CD14-positive monocyte (primary cell): Measurements from ENCODE around the gene ROR1. TPM values are rescaled to one million over a fixed set of nuclear protein-coding genes. Genes with fewer than 3 reads are reported as not detected.

ENCODE experiments used
- DNase-seq, 3 donors: peaks; one replicate each; pipeline ENCODE4 v3.0.0-alpha.2; 2011 to 2022
- H2AFZ ChIP-seq: 2 replicates; pipeline ENCODE4 v1.6.0; 2012; ENCODE audit warnings: mild to moderate bottlenecking, low read depth, low read length, inconsistent platforms; ENCODE audit not compliant: insufficient read depth, poor library complexity, severe bottlenecking
- H3K27ac ChIP-seq, 2 donors: 1 replicate in 1 of 2; 2 replicates in 1 of 2; pipeline ENCODE4 v1.5.1; 2012 to 2013; ENCODE audit warnings: low read length in 2 of 2, control low read depth in 1 of 2, inconsistent platforms in 1 of 2, low read depth in 1 of 2, mild to moderate bottlenecking in 1 of 2
- H3K27me3 ChIP-seq, 2 donors: one replicate each; pipeline versions ENCODE4 v1.6.0 to v1.6.1; 2011 to 2013; ENCODE audit warnings: low read length in 2 of 2; ENCODE audit not compliant: control insufficient read depth in 2 of 2, insufficient read depth in 2 of 2
- H3K36me3 ChIP-seq, 2 donors: replicated peaks in 1 of 2; 1 replicate in 1 of 2; 2 replicates in 1 of 2; pipeline versions ENCODE4 v1.5.1 to v1.6.1; 2012 to 2013; ENCODE audit warnings: low read length in 2 of 2, control low read depth in 1 of 2, inconsistent platforms in 1 of 2, mild to moderate bottlenecking in 1 of 2; ENCODE audit not compliant: insufficient read depth in 2 of 2, control insufficient read depth in 1 of 2
- H3K4me1 ChIP-seq, 2 donors: 1 replicate in 1 of 2; 2 replicates in 1 of 2; pipeline versions ENCODE4 v1.5.1 to v1.6.1; 2012 to 2013; ENCODE audit warnings: low read length in 2 of 2, control low read depth in 1 of 2, inconsistent platforms in 1 of 2, mild to moderate bottlenecking in 1 of 2, moderate library complexity in 1 of 2; ENCODE audit not compliant: insufficient read depth in 2 of 2, control insufficient read depth in 1 of 2
- H3K4me2 ChIP-seq: replicated peaks from 2 replicates; pipeline ENCODE3; 2012; ENCODE audit warnings: low read length, moderate library complexity, mild to moderate bottlenecking; ENCODE audit not compliant: poor library complexity, severe bottlenecking; ENCODE audit errors: extremely low read depth
- H3K4me3 ChIP-seq, 3 experiments: fragments of 200-600 bp in 1 of 3; sonication (generic) in 1 of 3; replicated peaks in 1 of 3; 1 replicate in 2 of 3; 2 replicates in 1 of 3; pipeline ENCODE4 v1.5.1; 2011 to 2013; ENCODE audit warnings: low read length in 3 of 3, mild to moderate bottlenecking in 3 of 3, control low read depth in 2 of 3, low read depth in 2 of 3, inconsistent platforms in 1 of 3, moderate library complexity in 1 of 3
- H3K79me2 ChIP-seq: 2 replicates; pipeline ENCODE4 v1.6.0; 2012; ENCODE audit warnings: mild to moderate bottlenecking, control low read depth, inconsistent platforms, low read length, moderate library complexity; ENCODE audit not compliant: insufficient read depth
- H3K9ac ChIP-seq: 2 replicates; pipeline ENCODE4 v1.6.0; 2017; ENCODE audit warnings: low read length, mild to moderate bottlenecking; ENCODE audit not compliant: insufficient read depth, poor library complexity, severe bottlenecking
- H3K9me3 ChIP-seq, 2 donors: replicated peaks in 1 of 2; 1 replicate in 1 of 2; 2 replicates in 1 of 2; pipeline versions ENCODE4 v1.5.1 to v1.6.1; 2012 to 2013; ENCODE audit warnings: low read length in 2 of 2, control low read depth in 1 of 2; ENCODE audit not compliant: control insufficient read depth in 1 of 2, insufficient read depth in 1 of 2
- H4K20me1 ChIP-seq: 2 replicates; pipeline ENCODE4 v1.6.0; 2012; ENCODE audit warnings: mild to moderate bottlenecking, low read length, control low read depth, moderate library complexity; ENCODE audit not compliant: insufficient read depth
- H3K27ac Mint-ChIP-seq, 7 donors: one replicate each; pipeline ENCODE4 v1.8.0; 2020; ENCODE audit warnings: mild to moderate bottlenecking in 7 of 7, mixed read lengths in 7 of 7, moderate library complexity in 6 of 7, inconsistent platforms in 2 of 7
- H3K27me3 Mint-ChIP-seq, 3 donors: one replicate each; pipeline ENCODE4 v1.8.0; 2021 to 2022; ENCODE audit warnings: low read depth in 3 of 3, mild to moderate bottlenecking in 3 of 3, mixed read lengths in 3 of 3, moderate library complexity in 3 of 3, inconsistent platforms in 1 of 3
- H3K36me3 Mint-ChIP-seq, 2 donors: one replicate each; pipeline ENCODE4 v1.8.0; 2020; ENCODE audit warnings: mixed read lengths in 2 of 2, inconsistent platforms in 1 of 2, mild to moderate bottlenecking in 1 of 2
- H3K4me1 Mint-ChIP-seq: one replicate; pipeline ENCODE4 v1.8.0; 2020; ENCODE audit warnings: mild to moderate bottlenecking, mixed read lengths
- H3K4me3 Mint-ChIP-seq, 2 donors: one replicate each; pipeline ENCODE4 v1.8.0; 2020; ENCODE audit warnings: mild to moderate bottlenecking in 2 of 2, mixed read lengths in 2 of 2, moderate library complexity in 1 of 2
- H3K9me3 Mint-ChIP-seq, 7 donors: one replicate each; pipeline ENCODE4 v1.8.0; 2020 to 2022; ENCODE audit warnings: mixed read lengths in 7 of 7, mild to moderate bottlenecking in 6 of 7, moderate library complexity in 6 of 7, inconsistent platforms in 2 of 7
- WGBS: methylation state at CpG from one replicate; pipeline ENCODE4 v1.1.5; 2013; ENCODE audit warnings: missing lambda C conversion rate; ENCODE audit not compliant: insufficient coverage; 5-methylcytosine and 5-hydroxymethylcytosine counted together
- intact Hi-C, 2 donors: fragments of 100-400 bp; cut with micrococcal nuclease; formaldehyde crosslinking; loops; one replicate each; pipeline versions ENCODE4 v1.15.0 to v1.15.1; 2023
- polyA plus RNA-seq, 3 donors: library from polyadenylated mRNA; depleted of rRNA in 1 of 3; unstranded in 2 of 3; stranded (reverse) in 1 of 3; fragments of 300-500 nt in 2 of 3; fragments of >200 nt in 1 of 3; fragmentation: Illumina TruSeq in 2 of 3; gene quantifications; 1 replicate in 2 of 3; 2 replicates in 1 of 3; pipeline ENCODE4 v1.2.3, GENCODE V29; 2012 to 2021
- TF ChIP-seq, protein P1 (sequence below): fragments of 200-600 bp; IDR thresholded peaks from one replicate; pipeline ENCODE4 v1.8.0; 2022; ENCODE audit warnings: antibody characterized with exemption, mild to moderate bottlenecking

Gene ROR1
- polyA plus RNA-seq, 3 donors, result not detected

DNA sequence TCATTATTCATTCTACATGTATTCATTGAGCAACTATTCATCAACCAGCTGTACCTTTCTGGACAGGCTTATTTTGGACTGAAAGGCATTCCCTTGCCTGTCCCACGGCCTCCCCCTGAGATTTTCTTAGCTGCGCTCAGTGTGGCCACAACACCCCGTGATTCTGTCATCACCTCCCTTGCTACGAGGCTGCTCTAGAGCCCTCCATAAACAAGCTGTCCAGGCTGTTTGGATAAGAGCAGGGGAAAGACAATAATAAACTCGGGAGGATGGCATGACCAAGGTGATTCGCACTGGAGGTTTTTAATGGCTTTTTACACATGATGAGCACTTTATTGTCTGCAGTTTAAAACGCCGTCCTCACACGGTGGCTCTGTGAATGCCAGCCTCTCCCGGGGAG lies 139.7 kb downstream of the ROR1 start:
- Histone ChIP-seq H3K79me2 (no peaks in the 10 kb centered on the region), H3K4me3 (no peak overlapping the region), H3K9ac (no peak overlapping the region), H3K4me1 (no peaks in the 10 kb centered on the region), H3K4me2 (no peak overlapping the region), H2AFZ (no peak overlapping the region), H3K27ac (no peak overlapping the region), H3K36me3 (no peaks in the 10 kb centered on the region), H3K27me3 (no peaks in the 10 kb centered on the region), H4K20me1 (no peaks in the 10 kb centered on the region), H3K9me3 (no peaks in the 10 kb centered on the region)
- intact Hi-C loops, result no loop called here
- peaks cover 2 to 5% (median 3%) of the 10 kb centered on the region in 3 donors for H3K27me3 Mint-ChIP-seq
- DNase-seq, result no peak
- H3K36me3 Mint-ChIP-seq, result no peaks in the 10 kb centered on the region
- H3K27ac Mint-ChIP-seq, result no peak overlapping the region
- no peak overlapping the region for H3K4me3 Mint-ChIP-seq
- 88% methylated on average over 9 of the region's 10 CpGs for WGBS
- H3K4me1 Mint-ChIP-seq, result peaks cover 4% of the 10 kb centered on the region
- TF ChIP-seq, protein P1, sequence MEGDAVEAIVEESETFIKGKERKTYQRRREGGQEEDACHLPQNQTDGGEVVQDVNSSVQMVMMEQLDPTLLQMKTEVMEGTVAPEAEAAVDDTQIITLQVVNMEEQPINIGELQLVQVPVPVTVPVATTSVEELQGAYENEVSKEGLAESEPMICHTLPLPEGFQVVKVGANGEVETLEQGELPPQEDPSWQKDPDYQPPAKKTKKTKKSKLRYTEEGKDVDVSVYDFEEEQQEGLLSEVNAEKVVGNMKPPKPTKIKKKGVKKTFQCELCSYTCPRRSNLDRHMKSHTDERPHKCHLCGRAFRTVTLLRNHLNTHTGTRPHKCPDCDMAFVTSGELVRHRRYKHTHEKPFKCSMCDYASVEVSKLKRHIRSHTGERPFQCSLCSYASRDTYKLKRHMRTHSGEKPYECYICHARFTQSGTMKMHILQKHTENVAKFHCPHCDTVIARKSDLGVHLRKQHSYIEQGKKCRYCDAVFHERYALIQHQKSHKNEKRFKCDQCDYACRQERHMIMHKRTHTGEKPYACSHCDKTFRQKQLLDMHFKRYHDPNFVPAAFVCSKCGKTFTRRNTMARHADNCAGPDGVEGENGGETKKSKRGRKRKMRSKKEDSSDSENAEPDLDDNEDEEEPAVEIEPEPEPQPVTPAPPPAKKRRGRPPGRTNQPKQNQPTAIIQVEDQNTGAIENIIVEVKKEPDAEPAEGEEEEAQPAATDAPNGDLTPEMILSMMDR, result no peak
- no peaks in the 10 kb centered on the region for H3K9me3 Mint-ChIP-seq

DNA sequence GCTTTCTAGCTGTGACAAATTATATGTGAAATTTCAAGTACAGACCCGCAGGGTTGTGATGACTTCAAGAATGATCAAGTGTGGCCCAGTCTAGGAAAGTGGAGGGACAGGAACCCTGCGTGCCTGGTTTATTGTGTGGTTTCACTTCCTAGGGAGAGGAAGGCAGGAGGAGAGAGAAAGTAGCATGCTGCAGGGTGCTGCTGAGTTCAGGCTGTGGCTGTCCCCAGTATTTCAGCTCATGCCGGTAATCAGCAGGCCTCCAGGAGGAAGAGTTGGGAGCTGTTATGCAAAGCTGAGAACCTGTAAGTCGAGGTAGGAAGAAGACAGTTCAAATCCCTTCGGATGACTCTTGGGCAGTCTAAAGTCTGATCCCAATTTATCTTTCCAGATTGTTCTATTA lies 140.4 kb downstream of the ROR1 start:
- H3K27me3 Mint-ChIP-seq, result peaks cover 2 to 5% (median 3%) of the 10 kb centered on the region in 3 donors
- H3K9me3 ChIP-seq, result no peaks in the 10 kb centered on the region
- TF ChIP-seq, protein P1, result no peak
- no peaks in the 10 kb centered on the region for H3K36me3 Mint-ChIP-seq
- no peak overlapping the region for H3K27ac ChIP-seq
- no peak overlapping the region for H3K4me3 ChIP-seq
- H3K27ac Mint-ChIP-seq, result no peak overlapping the region
- no peaks in the 10 kb centered on the region for H3K27me3 ChIP-seq
- no peaks in the 10 kb centered on the region for H4K20me1 ChIP-seq
- intact Hi-C loops, result no loop called here
- H3K9ac ChIP-seq, result no peak overlapping the region
- no peak overlapping the region for H3K4me2 ChIP-seq
- H3K4me1 Mint-ChIP-seq, result peaks cover 4% of the 10 kb centered on the region
- H2AFZ ChIP-seq, result no peak overlapping the region
- H3K79me2 ChIP-seq, result no peaks in the 10 kb centered on the region
- no peak overlapping the region for H3K4me3 Mint-ChIP-seq
- DNase-seq, result no peak
- no peaks in the 10 kb centered on the region for H3K4me1 ChIP-seq
- no peaks in the 10 kb centered on the region for H3K9me3 Mint-ChIP-seq
- no peaks in the 10 kb centered on the region for H3K36me3 ChIP-seq
- 77% methylated on average over 4 of the region's 5 CpGs for WGBS
